Islet of Langerhans (tissue), 1 donor: ENCODE measurements around the gene DOCK2.
"Not testable (repeated sequence)": the region's sequence is repeated elsewhere in the genome, so short reads cannot be mapped to it uniquely, and the experiment has no call there.

Source experiments
- FAIRE-seq: peaks from one replicate; lab custom pipeline; 2011; peaks lifted over from hg19 to GRCh38; lab: Jason Lieb, UNC

The DOCK2 gene

DNA sequence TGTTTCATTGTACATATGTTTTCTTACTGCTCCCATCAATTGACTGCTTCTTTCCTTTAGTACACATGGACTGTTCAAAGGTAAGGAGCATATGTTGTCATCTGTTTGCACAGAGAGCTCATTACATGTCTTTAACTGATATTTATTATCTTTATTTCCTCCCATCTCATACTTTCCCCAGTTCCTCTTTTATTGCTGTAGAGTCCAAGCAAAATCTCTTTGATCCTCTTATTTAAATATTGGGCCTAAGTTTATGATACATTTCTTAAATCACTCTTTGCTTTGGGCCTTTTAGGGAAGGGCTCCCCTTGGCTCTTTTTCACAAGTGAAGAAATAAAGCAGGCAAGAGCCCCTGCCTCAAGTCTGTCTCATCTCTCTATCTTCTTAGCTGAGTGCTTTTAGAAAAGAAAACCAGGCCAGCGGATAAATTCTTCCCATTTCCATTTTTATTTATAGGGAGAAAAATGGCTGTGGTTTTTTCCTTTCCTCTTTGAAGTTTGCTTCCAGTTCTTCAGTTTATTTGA, 152.4 kb downstream of the DOCK2 start:
- FAIRE-seq = no peak

GRCh38 chr5:169791251-169791650, 154.2 kb downstream of the DOCK2 start:
- FAIRE-seq = no peak

GRCh38 chr5:169795338-169795737, 158.3 kb downstream of the DOCK2 start:
- FAIRE-seq = no peak

GRCh38 chr5:169796731-169797130, 159.7 kb downstream of the DOCK2 start:
- FAIRE-seq = no peak

DNA sequence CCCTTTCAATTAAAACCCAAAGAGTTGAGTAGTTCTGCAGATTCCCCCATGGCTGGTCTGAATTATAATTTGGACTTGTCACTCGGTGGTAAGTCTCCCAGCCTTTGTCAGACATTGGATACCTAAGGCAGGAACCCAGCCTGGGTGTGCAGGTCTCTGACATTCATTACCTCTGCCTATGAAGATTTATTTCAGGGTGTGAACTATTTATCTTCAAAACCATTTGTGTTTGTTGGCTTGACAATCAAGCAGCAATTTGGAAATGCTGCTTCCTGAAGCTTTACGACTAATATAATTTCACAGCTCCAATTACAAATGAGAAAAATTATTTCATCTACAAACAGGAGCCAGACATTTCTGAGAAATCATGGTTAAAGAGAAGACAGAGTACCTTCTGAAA, 160.5 kb downstream of the DOCK2 start:
- FAIRE-seq = no peak

GRCh38 chr5:169798438-169798837, 161.4 kb downstream of the DOCK2 start:
- FAIRE-seq = no peak

- no peak for FAIRE-seq
Observed at GRCh38 chr5:169798906-169799660, 162.0 kb downstream of the DOCK2 start.

DNA sequence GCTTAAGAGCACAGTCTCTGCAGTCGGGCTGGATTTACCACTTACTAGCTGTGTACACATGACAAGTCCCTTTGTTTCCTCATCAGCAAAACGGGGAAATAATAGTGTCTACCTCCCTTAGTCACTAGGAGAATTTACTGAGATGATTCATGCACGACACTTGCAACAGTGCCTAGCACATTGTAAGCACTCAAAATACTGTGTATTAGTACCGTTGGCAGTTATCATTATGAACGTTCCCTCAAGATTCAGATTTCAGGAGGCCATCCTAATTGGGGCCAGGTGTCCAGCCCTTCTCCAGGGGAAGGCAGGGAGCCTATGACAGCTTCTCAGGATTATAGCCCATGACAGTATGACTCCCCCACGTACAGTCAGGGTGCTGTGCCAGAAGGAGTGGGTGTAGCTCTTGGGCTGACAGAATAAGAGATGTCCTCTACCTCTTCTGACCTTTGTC, 164.3 kb downstream of the DOCK2 start:
- no peak for FAIRE-seq

GRCh38 chr5:169801781-169802180, 164.7 kb downstream of the DOCK2 start:
- FAIRE-seq = no peak

- FAIRE-seq = no peak
Observed at GRCh38 chr5:169803077-169803981, 166.3 kb downstream of the DOCK2 start.

DNA sequence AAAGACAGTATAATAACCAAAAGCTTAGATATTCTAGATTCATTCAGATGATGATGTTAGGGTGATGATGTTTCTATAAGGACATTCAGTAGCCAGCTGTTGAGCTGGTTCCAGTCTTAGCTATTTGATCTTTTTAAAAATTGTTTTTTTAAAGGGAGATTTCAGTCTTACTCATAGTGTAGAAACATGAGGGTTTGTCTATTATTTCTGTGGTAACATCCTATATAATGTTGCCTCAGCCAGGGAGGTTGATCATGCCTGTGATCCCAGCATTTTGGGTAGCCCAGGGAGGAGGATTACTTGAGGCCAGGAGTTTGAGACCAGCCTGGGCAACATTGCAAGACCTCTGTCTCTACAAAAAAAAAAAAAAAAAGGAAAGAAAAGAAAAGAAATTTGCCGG, 167.8 kb downstream of the DOCK2 start:
- FAIRE-seq = no peak

GRCh38 chr5:169805527-169805934, 168.5 kb downstream of the DOCK2 start:
- FAIRE-seq = no peak

DNA sequence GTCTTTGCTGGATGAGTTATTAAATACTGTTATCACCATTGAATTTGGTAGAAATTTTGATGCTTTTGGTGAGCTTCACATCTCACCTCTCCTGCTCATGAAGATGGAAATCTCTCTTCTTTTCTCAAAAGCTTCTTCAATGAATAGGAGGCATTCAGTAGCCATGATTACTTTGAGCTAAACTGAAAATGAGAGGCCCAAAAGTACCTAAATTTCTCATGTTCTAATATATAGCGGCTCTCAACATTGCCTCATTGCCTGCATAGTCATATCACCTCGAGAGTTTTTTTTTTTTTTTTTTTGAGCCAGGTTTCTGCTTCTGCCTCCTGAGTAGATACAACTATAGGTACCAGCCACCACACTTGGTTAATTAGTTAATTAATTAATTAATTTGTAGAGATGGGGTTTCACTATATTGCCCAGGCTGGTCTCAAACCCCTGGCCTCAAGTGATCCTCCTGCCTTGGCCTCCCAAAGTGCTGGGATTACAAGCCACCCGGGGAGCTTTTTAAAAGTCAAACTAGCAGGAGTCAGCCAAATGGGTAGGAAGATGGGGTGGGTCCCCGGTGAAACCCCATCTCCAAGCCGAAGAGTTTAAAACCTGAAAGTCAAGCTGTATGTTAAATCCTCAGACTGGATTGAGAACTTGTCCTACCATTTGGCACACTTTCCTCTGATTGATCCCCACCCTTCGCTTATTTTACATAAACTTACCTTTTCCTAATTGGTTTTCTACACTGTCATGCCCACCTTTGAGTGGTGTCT, 169.0 kb downstream of the DOCK2 start:
- FAIRE-seq = no peak

DNA sequence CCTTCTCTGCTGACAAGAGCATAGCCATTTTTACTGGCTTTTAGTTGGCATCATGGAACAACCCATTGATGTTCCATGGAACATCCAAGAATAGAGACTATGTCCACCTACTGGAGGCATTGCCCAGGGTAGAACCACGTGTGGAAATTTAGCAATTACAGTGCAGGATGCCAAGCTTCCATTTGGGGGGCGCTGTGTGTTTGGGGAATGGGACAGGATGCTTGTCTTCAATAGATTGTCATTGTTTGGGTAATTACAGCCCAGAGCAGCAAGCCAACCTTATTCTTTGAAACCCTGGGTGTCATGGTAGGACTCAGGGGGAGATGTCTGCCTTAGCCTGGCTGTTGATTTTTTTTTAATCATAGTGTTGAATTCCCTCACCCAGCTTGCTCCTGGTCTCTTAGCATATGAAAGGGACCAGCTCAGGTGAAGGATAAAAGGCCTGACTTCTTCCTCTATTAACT, 171.1 kb downstream of the DOCK2 start:
- FAIRE-seq = no peak

- not testable (repeated sequence) for FAIRE-seq
Observed at GRCh38 chr5:169808880-169809279, 171.8 kb downstream of the DOCK2 start.

- FAIRE-seq = no peak
Observed at GRCh38 chr5:169809281-169809680, 172.2 kb downstream of the DOCK2 start.

GRCh38 chr5:169810524-169810923, 173.4 kb downstream of the DOCK2 start:
- no peak for FAIRE-seq

- no peak for FAIRE-seq
Observed at GRCh38 chr5:169811023-169811422, 173.9 kb downstream of the DOCK2 start.

DNA sequence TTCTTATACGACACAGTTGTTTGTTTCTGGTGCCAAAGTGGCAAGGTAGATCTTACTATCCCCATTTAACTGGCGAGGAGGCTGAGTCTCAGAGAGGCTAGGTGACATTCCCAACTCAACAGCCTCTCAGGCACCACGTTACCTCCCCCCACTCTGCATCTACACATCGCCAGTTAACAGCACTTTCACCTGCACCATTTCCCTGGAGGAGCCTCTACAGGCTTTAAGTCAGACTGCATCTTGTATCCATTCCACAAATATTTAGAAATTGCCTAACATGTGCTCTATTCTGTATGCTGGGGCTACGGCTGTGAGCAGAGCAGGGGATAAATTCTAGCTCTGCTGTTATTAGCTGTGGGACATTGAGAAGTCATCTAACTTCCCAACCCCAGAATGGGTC, 174.6 kb downstream of the DOCK2 start:
- FAIRE-seq = no peak

DNA sequence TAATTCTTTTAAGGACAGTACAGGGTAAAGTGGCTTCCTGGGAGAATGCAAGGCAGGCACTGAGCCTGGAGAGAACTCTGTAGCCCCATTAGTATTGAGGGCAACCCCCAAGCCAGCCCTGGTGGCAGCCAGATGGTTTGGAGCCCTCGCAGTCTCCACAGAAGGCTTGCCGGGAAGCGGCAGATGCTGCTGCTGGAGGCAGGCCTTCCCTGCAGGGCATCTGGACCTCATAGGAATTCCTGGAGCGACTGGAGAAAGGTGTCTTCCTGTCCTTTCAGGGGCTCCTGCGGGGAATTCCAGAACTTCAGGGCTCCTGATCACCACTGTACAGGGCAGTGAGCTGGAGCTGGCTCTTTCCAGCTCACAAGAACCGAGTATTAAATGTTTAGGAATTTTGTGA, 175.7 kb downstream of the DOCK2 start:
- no peak for FAIRE-seq

- FAIRE-seq = no peak
Observed at GRCh38 chr5:169814045-169814444, 177.0 kb downstream of the DOCK2 start.

- FAIRE-seq = no peak
Observed at GRCh38 chr5:169814522-169814921, 177.4 kb downstream of the DOCK2 start.
